GM10248 (cell line): Measurements from ENCODE around the gene KRTAP9-3.
A peak's percentile ranks its signal among the peaks of the same experiment; 100 is the strongest.
"Not testable (repeated sequence)": the region's sequence is repeated elsewhere in the genome, so short reads cannot be mapped to it uniquely, and the experiment has no call there.

ENCODE experiments used
- CTCF ChIA-PET: fragments of 300-600 bp; sonication (Branson Sonifier 250); formaldehyde crosslinking; extraction: SDS; loops from one replicate; lab custom pipeline; 2021; ENCODE audit warnings: antibody characterized with exemption; lab: Yijun Ruan, JAX
- POLR2A ChIA-PET: fragments of 350-650 bp; sonication (Branson Sonifier 250); formaldehyde crosslinking; extraction: SDS; loops from one replicate; lab custom pipeline; 2020; ENCODE audit warnings: antibody characterized with exemption; lab: Yijun Ruan, JAX
- DNase-seq: peaks from one replicate; pipeline ENCODE4 v3.0.0; 2012; ENCODE audit errors: extremely low spot score
- CTCF ChIP-seq: IDR thresholded peaks from 2 replicates; pipeline ENCODE4 v1.5.1; 2012; ENCODE audit warnings: mild to moderate bottlenecking, low read depth; ENCODE audit errors: extremely low read depth, missing control alignments, control extremely low read depth

Gene KRTAP9-3

GRCh38 chr17:41256291-41256685, 24.0 kb downstream of the KRTAP9-3 start:
- no peak for TF ChIP-seq CTCF
- no peak for DNase-seq

DNA sequence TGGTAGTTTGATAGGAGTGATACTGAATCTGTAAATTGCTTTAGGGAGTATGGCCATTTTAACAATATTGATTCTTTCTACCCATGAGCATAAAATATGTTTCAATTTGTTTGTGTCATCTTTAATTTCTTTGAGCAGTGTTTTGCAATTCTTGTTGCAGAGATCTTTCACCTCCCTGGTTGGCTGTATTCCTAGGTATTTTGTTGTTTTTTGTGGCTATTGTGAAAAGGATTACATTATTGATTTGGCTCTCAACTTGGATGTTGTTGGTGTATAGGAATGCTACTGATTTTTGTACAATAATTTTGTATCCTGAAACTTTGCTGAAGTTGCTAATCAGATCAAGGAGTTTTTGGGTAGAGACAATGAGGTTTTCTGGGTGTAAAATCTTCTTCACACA, 26.2 kb downstream of the KRTAP9-3 start:
- CTCF ChIA-PET = no interaction called here
- POLR2A ChIA-PET = no interaction called here
- no peak for TF ChIP-seq CTCF
- no peak for DNase-seq

More at GRCh38 chr17:41256291-41256685, 24.0 kb downstream of the KRTAP9-3 start:
- CTCF ChIA-PET = no interaction called here
- POLR2A ChIA-PET = no interaction called here

DNA sequence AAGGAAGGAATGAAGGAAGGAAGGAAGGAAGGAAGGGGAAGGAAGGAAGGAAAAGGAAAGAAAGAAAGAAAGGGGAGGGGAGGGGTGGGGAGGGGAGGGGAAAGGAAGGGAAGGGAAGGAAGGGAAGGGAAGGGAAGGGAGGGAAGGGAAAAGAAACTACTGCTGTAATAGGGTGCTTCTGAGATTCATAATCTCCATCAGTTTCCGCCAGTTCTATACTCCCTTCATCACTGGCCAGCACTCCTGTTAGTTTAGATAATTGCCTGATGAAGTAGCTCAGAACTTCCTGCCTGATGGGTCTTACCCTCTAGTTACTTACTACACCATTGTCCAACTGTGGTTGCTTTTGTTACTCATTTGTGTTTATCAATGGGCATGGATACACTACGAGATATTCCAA, 31.0 kb downstream of the KRTAP9-3 start:
- ChIA-PET CTCF (interaction anchor here (0.9 kb wide), 1 partner anchor 14 kb away, joined by 3 read pairs; no protein-coding TSS in a partner anchor), POLR2A (no interaction called here)
- no peak for DNase-seq
- TF ChIP-seq CTCF = no peak

GRCh38 chr17:41264599-41264998, 32.4 kb downstream of the KRTAP9-3 start:
- CTCF ChIA-PET = interaction anchor here (1.4 kb wide), 1 partner anchor 12 kb away, joined by 3 read pairs; no protein-coding TSS in a partner anchor
- no peak for TF ChIP-seq CTCF
- peak; percentile 1 for DNase-seq
- POLR2A ChIA-PET = no interaction called here

- TF ChIP-seq CTCF = no peak
- POLR2A ChIA-PET = no interaction called here
- CTCF ChIA-PET = interaction anchor here (1.4 kb wide), 1 partner anchor 12 kb away, joined by 3 read pairs; no protein-coding TSS in a partner anchor
- DNase-seq = no peak
Observed at GRCh38 chr17:41265078-41265477, 32.8 kb downstream of the KRTAP9-3 start, which contains the start of gene KRTAP9-6. TSS of gene KRTAP9-6 (plus strand) at chr17:41265378. CDS start at chr17:41265378, 0 bp downstream.

DNA sequence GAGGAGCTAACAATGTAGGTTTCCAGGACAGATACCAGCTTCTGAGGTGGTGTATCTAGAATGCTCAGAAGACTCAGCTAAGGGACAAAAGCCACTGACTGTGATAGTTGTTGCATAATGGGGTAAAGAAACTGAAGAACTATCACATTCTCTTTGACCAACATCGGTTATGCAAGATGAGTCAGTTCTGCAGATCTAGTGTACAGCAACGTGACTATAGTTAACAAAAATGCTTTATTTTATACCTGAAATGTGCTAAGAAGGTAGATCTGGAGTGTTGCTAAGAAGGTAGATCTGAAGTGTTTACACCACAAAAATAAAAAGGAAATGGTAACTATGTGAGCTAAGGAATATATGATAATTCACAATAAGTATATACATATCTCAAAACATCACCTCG, 35.5 kb downstream of the KRTAP9-3 start:
- ChIA-PET CTCF (no interaction called here), POLR2A (no interaction called here)
- no peak for DNase-seq
- no peak for TF ChIP-seq CTCF

DNA sequence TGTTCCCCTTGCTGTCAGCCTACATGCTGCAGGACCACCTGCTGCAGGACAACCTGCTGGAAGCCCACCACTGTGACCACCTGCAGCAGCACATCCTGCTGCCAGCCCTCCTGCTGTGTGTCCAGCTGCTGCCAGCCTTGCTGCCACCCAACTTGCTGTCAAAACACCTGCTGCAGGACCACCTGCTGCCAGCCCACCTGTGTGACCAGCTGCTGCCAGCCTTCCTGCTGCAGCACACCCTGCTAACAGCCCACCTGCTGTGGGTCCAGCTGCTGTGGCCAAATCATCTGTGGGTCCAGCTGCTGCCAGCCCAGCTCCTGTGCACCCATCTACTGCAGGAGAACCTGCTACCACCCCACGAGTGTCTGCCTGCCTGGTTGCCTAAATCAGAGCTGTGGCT, 39.1 kb downstream of the KRTAP9-3 start:
- POLR2A ChIA-PET, DNase-seq, CTCF ChIA-PET: not testable (repeated sequence)
